ENCODE data around the gene PALD1.
"Not testable (repeated sequence)": the region's sequence is repeated elsewhere in the genome, so short reads cannot be mapped to it uniquely, and the experiment has no call there.

Gene PALD1

GRCh38 chr10:70482982-70483760 is 4.6 kb downstream of the PALD1 start:
- no peak for DNase-seq

DNA sequence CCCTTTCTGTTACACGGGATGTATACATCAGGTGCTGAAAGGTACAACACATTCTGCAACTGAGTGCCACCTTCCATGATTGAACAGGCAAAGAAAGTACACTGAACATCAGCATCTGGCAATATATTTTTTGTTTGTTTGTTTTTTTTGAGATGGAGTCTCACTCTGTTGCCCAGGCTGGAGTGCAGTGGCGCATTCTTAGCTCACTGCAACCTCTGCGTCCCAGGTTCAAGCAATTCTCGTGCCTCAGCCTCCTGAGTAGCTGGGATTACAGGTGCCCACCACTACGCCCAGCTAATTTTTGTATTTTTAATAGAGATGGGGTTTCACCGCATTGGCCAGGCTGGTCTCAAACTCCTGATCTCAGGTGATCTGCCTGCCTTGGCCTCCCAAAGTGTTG is 5.3 kb downstream of the PALD1 start:
- not testable (repeated sequence) for DNase-seq

DNA sequence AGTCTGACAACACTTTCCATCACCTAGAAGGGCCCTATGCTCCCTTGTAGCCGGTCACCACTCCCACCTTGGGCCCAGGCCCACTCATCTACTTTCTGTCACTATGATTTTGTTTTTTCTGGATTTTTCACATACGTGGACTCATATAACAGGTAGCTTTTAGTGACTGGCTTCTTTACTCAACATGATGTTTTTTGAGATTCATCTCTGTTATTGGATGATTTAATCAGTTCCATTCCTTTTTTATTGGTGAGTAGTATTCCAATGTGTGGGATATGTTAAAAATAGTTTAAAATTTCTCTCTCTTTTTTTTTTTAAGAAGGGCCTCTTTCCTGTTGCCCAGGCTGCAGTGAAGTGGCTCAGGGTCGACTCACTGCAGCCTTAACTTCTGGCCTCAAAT is 9.3 kb downstream of the PALD1 start:
- DNase-seq, result no peak

GRCh38 chr10:70490142-70490541 is 11.6 kb downstream of the PALD1 start:
- DNase-seq, result no peak

DNA sequence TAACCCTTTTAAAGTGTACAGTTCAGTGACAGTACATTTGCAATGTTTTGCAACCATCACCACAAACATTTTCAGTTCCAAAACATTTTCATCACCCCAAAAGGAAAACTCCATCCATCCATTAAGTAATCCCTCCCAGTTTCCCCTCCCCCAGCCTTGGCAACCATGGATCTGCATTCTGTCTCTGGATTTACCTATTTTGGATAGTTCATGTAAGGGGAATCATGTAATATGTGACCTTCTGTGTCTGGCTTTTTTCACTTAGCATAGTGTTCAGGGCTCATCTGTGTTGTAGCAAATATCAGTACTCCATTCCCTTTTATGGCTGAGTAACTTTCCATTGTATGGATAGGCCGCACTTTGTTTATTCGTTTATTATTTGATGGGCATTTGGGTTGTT is 13.0 kb downstream of the PALD1 start:
- no peak for DNase-seq

DNA sequence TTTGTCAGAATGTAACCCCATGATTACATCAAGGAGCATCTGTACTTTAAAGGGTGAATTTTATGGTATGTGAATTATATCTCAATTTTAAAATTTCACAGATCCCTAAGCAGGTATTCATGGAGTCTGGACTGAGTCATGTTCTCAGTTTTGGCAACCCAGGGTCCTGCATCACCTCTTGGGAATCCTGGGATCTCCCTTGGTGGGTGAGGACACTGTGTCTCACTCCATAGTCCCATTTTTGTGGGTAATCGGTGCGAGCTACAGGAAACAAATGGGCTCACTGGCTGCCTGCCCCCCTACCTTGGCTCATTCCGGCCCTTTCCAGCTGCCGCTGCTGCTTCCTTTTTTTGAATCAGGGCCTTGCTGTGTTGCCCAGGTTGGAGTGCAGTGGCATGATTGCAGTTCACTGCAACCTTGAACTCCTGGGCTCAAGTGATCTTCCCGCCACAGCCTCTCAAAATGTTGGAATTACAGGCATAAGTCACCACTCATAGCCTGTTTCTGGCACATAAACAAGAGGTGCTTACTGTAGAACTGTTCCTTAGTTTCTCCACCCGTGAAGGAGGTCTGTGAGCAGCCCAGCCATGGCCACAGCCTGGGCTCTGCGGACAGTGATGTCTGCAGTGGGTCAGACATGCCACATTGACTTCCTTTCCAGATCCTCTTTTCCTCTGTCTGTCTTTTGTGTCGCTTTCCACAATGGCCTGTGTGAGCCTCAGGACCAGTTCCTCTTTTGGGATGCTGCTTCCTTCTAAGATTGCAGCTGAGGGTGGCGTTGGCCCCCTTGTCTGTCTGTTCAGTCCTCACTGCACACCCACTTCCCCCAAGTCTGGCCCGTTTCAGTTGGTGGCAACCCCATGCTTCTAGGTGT is 14.5 kb downstream of the PALD1 start:
- DNase-seq, result no peak

GRCh38 chr10:70493660-70494234 is 15.2 kb downstream of the PALD1 start:
- no peak for DNase-seq

DNA sequence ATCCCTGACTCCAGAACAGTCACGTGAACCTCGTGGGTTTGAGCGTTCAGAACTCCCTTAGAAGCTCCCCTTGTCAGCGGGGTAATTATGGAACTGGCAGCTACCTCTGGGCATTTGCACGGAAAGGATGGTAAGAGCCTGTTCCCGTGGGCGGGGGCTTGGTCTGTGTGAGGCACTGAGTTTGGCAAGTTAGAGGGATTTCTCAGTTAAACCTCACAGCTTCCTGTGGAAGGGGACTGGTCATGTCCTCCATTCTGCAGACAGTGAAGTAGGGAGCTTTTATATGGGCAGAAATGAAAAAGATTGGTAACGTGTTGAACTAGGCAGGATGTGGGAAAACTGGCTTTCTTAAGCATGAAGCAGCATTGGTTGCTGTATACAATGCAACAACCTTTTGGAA is 16.0 kb downstream of the PALD1 start:
- DNase-seq, result no peak

- no peak for DNase-seq
Observed at GRCh38 chr10:70494966-70495365, 16.4 kb downstream of the PALD1 start.

GRCh38 chr10:70495691-70496261 is 17.2 kb downstream of the PALD1 start:
- DNase-seq, result no peak

GRCh38 chr10:70496341-70497119 is 18.0 kb downstream of the PALD1 start:
- no peak for DNase-seq

- no peak for DNase-seq
Observed at GRCh38 chr10:70497120-70497545, 18.6 kb downstream of the PALD1 start.

DNA sequence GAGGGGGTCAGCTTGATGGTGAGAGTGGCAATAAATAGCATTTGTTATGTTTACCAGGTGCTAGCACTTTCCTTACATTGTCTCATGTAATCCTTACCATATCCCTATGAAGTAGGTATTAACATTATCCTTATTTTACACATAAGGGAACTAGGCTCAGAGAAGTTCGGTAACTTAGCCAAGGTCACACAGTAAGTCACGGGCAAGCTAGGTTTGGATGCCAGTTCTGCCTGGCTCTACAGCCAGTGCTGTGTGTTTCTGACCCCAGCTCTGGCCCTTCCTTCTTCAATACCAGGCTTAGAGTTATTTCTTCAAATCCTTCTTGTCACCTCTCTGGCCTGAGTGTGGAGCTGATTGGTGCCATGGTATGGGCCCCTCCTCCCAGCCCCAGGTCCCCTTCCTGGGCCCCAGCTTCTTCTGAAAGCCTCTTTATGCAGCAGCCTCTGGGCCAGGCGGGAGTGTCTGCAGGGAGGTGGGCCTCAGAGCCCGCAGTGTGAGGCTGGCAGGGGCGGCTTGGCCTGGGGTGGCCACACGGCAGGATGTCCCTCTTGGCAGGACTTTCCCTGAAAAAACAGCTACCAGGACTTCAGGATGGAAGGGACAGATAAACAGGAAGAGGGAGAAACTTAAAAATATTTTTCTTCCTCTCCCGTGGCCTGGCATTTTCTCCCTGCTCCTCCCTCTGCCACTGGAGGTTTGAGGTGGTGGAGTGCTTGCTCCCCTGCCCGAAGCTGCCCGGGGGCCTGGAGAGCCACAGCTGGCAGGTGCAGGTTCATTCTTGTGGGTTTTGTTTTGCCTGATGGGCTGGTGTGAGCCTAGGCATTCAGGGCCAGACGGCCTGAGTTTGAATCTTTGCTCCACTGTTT is 20.6 kb downstream of the PALD1 start:
- DNase-seq, result peak; percentile 79

DNA sequence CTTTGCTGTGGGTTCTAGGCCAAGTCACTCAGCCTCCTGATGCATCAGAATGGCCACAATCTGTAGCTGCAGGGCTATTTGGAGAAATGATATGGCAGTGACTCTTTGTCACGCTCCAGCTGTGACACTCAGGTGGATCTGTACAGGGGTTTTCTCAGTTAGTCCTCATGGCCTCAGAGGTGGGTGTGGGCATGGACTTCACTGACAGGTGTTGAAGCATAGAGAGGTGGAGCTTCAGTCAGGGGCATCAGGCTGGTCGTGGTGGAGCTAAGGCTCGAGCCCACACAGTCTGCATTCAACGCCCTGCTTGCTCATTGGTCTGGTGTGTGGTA is 21.2 kb downstream of the PALD1 start:
- no peak for DNase-seq

- DNase-seq, result no peak
Observed at GRCh38 chr10:70500368-70500767, 21.8 kb downstream of the PALD1 start.

DNA sequence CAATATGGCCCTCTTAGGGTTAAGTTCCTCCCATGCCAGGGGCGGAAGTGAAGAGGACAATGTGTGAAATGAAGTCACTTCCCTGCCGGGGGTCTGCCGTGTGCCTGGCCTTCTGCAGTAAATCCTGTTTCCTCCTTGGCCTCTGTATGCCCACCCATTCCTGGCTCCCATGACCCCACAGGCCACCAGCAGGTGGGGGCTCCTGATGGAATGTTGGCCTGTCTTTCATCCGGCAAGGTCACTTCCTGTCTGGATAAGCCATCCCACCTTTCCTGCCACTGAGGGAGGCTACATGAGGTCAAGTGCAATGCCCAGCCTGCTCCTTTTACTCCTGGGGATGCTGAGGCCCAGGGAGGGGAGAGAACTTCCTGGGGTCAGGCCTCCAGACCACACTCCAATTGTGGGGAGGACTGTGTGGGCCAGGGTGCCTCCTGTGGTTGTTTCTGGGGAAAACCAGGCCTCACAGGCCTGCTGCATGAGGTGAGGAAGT is 22.3 kb downstream of the PALD1 start:
- DNase-seq, result no peak

DNA sequence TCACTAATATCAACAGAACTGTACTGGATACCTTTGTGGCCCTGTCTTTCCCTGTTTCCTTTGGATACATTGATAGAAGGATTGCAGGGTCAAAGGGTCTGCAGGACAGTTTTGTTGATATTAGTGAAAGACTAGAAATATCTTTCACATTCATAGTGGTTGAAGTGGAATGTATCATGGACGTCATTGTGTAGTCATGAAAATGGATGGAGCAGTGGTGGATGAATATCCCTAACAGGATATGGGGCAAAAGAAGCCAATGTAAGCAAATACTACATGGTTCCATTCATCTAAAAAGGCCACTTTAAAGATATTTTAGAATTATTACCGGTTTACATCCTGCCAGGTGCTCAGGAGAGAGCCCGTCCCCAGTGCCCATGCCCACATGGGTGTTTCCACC is 23.8 kb downstream of the PALD1 start:
- DNase-seq, result no peak

GRCh38 chr10:70503776-70504175 is 25.2 kb downstream of the PALD1 start:
- DNase-seq, result no peak

DNA sequence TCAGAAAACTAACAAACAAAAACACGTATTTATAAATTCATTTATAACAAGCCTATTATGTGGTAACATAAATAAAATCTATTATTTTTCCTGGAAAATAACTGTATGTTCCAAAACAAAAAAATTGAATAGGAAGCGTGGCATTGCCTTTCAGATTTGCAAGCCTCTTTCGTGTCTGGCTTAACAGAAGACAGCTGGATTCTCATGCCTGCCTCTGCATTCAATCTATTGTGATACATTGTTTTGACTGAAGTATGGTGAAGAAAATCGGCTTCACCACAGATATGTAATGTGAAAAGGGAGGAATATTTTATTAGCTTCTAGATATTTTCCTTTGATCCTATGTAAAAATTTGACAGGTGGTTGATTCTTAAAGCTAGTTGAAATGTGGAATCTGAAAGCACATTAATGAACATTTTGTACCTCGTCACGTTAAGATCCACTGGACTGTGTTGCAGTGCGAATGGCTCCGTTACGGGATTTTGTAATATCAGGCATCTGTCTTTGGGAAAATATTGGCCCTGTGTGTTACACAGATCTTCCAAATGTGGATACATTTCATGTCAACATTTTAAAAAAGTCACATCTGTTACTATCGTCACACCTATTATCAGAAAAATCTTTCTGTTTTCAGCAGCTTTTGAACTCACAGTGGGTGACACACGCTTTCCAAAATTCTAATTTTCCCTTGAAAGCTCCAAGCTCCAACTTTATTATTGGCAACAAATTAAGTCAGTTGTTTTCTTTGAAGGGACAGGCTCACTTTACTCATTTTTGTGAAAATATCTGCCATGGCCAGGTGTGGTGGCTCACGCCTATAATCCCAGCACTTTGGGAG is 26.2 kb downstream of the PALD1 start:
- peak; percentile 59 for DNase-seq

GRCh38 chr10:70505908-70506307 is 27.3 kb downstream of the PALD1 start:
- no peak for DNase-seq

DNA sequence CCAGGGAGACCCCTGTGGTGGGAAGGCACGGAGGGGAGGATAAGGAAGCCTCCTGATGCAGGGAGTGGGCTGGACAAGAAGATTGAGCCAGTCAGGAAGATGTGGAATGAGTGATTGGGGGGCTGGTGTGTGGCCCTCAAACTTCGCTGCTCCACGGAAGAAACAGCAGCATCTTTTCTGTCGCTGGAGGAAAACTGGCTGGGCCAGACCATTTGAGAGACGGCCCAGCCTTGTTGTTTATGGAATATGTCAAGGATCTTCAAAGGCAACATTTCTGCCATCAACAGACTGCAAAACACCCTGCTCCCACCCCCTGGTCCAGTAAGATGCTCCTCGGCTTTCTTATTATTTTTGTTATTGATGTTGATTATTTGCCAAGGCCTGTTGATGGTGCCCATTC is 29.4 kb downstream of the PALD1 start:
- DNase-seq, result no peak

All from eye (tissue), 1 donor.